ENCODE results near the gene HAGHL. TPM values are rescaled to one million over a fixed set of nuclear protein-coding genes. Genes with fewer than 3 reads are reported as not detected.
"Not testable (repeated sequence)": the region's sequence is repeated elsewhere in the genome, so short reads cannot be mapped to it uniquely, and the experiment has no call there.

The HAGHL gene
- total RNA-seq, 4 donors from 2014 or later: 1.7 to 5.7 (median 4.8) TPM; not detected in 1

DNA sequence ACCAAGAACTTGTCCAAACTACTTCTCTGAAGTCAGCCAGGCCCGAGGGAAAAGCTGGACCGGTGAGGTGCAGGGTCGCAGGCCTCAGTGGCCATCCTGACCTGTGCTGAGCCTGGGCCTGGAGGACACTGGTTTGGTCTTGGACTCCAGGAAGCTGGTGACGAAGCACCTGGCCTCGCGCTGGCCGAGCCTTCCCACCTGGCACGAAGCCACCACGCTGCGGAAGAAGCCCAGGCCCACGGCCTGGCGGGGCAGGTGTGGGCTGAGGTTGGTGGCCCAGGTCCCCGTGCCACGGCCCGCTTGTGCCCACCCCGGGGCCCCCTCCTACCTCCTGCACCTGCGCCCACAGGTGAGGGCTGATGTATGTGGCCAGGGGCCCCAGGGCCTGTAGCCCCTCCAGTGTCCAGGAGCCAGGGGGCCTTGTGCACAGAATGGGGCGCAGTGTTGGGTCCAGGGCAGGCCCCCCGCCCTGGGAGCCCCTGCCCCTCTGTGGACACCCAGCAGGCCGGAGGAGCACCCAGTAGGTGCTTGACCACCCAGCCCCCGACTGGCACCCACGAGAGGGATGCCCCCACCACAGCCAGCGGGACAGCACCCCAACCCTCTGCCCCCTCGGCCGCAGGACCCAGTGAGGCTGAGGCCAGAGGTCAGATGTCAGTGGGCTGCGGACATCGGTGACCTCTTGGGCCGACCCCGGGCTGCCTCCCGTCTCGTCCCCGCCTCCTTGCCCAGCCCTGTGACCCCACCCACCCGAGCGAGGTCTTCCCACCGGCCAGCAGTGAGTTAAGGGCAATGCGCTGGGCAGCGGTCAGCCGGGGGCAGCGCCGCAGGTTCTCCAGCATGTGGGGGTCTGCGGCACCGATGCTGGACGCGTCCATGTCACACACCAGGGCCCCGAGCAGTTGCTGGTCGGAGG is 47.4 kb downstream of the HAGHL start:
- H3K36me3 ChIP-seq: no peaks in the 10 kb centered on the region
- H3K4me1 ChIP-seq: no peaks in the 10 kb centered on the region
- no peaks in the 10 kb centered on the region for H3K9me3 ChIP-seq
- H3K4me3 ChIP-seq: no peak overlapping the region
- peaks cover 0 to 70% (median 0%) of the 10 kb centered on the region in 4 donors for H3K27me3 ChIP-seq
- TF ChIP-seq, protein P1, sequence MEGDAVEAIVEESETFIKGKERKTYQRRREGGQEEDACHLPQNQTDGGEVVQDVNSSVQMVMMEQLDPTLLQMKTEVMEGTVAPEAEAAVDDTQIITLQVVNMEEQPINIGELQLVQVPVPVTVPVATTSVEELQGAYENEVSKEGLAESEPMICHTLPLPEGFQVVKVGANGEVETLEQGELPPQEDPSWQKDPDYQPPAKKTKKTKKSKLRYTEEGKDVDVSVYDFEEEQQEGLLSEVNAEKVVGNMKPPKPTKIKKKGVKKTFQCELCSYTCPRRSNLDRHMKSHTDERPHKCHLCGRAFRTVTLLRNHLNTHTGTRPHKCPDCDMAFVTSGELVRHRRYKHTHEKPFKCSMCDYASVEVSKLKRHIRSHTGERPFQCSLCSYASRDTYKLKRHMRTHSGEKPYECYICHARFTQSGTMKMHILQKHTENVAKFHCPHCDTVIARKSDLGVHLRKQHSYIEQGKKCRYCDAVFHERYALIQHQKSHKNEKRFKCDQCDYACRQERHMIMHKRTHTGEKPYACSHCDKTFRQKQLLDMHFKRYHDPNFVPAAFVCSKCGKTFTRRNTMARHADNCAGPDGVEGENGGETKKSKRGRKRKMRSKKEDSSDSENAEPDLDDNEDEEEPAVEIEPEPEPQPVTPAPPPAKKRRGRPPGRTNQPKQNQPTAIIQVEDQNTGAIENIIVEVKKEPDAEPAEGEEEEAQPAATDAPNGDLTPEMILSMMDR (IDR thresholded peaks at IDR 0.05): no peak
- no peak for TF ChIP-seq POLR2A (IDR thresholded peaks at IDR 0.05)
- WGBS, 2 donors: 47 to 70% methylated on average over 3 to 4 of the region's 46 CpGs
- no peak overlapping the region for H3K27ac ChIP-seq
- DNase-seq: no peak
- intact Hi-C loops (cut with DNase I): no loop called here

DNA sequence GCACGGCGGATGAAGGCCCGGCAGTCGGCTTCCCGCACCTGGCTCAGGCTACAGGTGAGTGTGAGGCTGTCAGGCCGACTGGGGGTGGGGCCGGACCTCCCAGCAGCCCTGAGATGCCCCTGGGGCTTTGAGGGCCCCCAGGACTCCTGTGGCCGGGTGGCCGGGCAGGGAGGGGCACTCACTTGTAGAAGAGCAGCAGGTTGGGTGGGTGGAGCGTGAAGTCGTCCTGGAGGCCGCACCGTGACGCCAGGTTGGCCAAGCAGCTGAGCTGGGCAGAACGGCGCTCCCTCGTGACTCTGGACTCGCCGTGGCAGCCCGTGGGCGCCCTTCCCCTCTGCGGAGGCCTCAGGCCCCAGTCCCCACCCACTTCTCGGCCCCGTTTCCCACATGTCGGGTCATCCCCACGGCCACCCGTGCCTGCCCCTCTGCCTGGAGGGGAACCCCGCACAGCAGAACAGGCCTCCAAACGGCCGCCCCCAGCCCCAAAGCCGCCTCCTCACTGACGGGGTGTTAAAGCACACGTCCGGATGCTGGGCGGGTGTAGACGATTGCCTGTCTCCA is 48.4 kb downstream of the HAGHL start:
- TF ChIP-seq POLR2A (IDR thresholded peaks at IDR 0.05): no peak
- TF ChIP-seq, protein P1 (IDR thresholded peaks at IDR 0.05): no peak
- Histone ChIP-seq H3K4me3 (no peak overlapping the region), H3K36me3 (no peaks in the 10 kb centered on the region), H3K9me3 (no peaks in the 10 kb centered on the region), H3K27me3 (peaks cover 0 to 70% (median 1%) of the 10 kb centered on the region in 4 donors), H3K4me1 (no peaks in the 10 kb centered on the region), H3K27ac (no peak overlapping the region)
- DNase-seq: no peak
- whole genome bisulfite sequencing, 2 donors: 57% methylated on average over 6 of the region's 36 CpGs; no CpG with 5 or more reads in 1 of the 2 donors
- intact Hi-C loops (cut with DNase I): no loop called here

DNA sequence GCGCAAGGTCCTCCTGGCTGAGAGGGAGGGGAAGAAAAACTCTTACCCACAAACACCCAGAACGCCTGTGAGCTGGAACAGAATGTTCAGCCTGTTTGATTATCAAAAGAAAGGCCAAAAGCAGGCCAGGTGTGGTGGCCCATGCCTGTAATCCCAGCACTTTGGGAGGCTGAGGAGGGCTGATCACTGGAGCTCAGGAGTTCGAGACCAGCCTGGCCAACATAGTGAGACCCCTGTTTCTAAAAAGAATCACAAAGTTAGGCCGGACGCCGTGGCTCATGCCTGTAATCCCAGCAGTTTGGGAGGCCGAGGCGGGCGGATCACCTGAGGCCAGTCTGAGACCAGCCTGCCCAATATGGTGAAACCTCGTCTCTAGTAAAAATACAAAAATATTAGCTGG is 49.4 kb downstream of the HAGHL start:
- peaks cover 0 to 76% (median 2%) of the 10 kb centered on the region in 4 donors for H3K27me3 ChIP-seq
- intact Hi-C loops (cut with DNase I); DNase-seq; H3K36me3 ChIP-seq; H3K27ac ChIP-seq; H3K9me3 ChIP-seq; H3K4me3 ChIP-seq; H3K4me1 ChIP-seq: not testable (repeated sequence)
- WGBS, 2 donors: 89 to 90% methylated on average over 8 to 9 of the region's 10 CpGs

DNA sequence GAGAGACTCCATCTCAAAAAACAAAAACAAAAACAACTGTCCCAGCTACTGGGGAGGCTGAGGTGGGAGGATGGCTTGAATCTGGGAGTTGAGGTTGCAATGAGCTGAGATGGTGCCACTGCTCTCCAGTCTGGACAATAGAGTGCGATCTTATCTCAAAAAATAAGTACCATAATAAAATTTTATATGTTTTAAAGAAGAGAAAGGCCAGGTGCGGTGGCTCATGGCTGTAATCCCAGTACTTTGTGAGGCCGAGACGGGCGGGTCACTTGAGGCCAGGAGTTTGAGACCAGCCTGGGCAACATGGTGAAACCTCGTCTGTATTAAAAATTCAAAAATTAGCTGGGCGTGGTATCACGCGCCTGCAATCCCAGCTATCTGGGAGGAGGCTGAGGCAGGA is 49.9 kb downstream of the HAGHL start:
- Histone ChIP-seq H3K9me3 (no peaks in the 10 kb centered on the region), H3K36me3 (no peaks in the 10 kb centered on the region), H3K27ac (no peak overlapping the region), H3K4me1 (no peaks in the 10 kb centered on the region), H3K4me3 (no peak overlapping the region), H3K27me3 (peaks cover 0 to 82% (median 2%) of the 10 kb centered on the region in 4 donors)
- TF ChIP-seq POLR2A (IDR thresholded peaks at IDR 0.05): no peak
- TF ChIP-seq, protein P1 (IDR thresholded peaks at IDR 0.05): no peak
- intact Hi-C loops (cut with DNase I): no loop called here
- no peak for DNase-seq
- WGBS, 2 donors: 80 to 89% methylated on average over 8 to 9 of the region's 9 CpGs

DNA sequence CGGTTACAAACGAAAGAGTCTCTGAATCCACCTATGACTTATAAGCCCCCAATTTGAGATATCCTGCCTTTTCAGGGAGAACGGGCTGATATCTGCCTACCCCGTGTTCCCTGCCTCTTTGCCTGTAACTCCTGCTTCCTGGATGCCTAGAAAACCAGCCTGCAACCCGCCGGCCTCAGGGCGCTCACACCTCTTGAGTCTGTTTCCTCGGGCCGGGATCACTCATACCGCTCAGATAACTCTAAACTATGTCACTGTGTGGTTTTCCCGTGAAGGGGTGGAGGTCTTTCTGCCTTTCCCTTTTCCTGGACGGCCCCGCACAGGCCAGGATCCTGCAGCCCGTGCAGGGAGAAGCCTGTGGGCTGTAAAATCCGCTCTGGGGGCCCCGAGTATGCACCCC is 50.9 kb downstream of the HAGHL start:
- no peak for DNase-seq
- H3K4me1 ChIP-seq: peaks cover 2 to 9% (median 2%) of the 10 kb centered on the region in 3 donors
- intact Hi-C loops (cut with DNase I): no loop called here
- no peaks in the 10 kb centered on the region for H3K9me3 ChIP-seq
- H3K27me3 ChIP-seq: peaks cover 0 to 88% (median 2%) of the 10 kb centered on the region in 4 donors
- WGBS, 2 donors: 24 to 26% methylated on average over 9 to 10 of the region's 16 CpGs
- H3K27ac ChIP-seq: no peak overlapping the region
- TF ChIP-seq, protein P1 (IDR thresholded peaks at IDR 0.05): no peak
- TF ChIP-seq POLR2A (IDR thresholded peaks at IDR 0.05): no peak
- no peaks in the 10 kb centered on the region for H3K36me3 ChIP-seq
- H3K4me3 ChIP-seq: no peak overlapping the region

Data from esophagus squamous epithelium (tissue), 5 donors.